Bronchial epithelial cell (primary cell): ENCODE data around the gene GARNL3. TPM values are rescaled to one million over a fixed set of nuclear protein-coding genes. Genes with fewer than 3 reads are reported as not detected.
A peak's percentile ranks its signal among the peaks of the same experiment; 100 is the strongest.

Experiments used
- DNase-seq: peaks from one replicate; pipeline ENCODE4 v3.0.0-alpha.2; 2010; ENCODE audit warnings: low read depth
- FAIRE-seq: peaks from 2 replicates; lab custom pipeline; 2011; peaks lifted over from hg19 to GRCh38; lab: Jason Lieb, UNC
- H3K27me3 ChIP-seq: 2 replicates; pipeline ENCODE4 v1.5.1; 2011; ENCODE audit warnings: low read length; ENCODE audit not compliant: control insufficient read depth, insufficient read depth
- H3K36me3 ChIP-seq: 2 replicates; pipeline ENCODE4 v1.5.1; 2011; ENCODE audit warnings: low read length; ENCODE audit not compliant: control insufficient read depth, insufficient read depth
- H3K4me3 ChIP-seq: 2 replicates; pipeline ENCODE4 v1.5.1; 2011; ENCODE audit warnings: mild to moderate bottlenecking, low read depth, low read length, control low read depth
- CTCF ChIP-seq: IDR thresholded peaks from 2 replicates; pipeline ENCODE4 v1.5.1; 2011; ENCODE audit warnings: mild to moderate bottlenecking, moderate library complexity, low read length, control low read depth, inconsistent platforms; ENCODE audit not compliant: insufficient read depth, severe bottlenecking
- total RNA-seq: library from RNA; depleted of rRNA; stranded (reverse); fragments of >200 nt; gene quantifications from 2 replicates; pipeline ENCODE4 v1.2.1, GENCODE V29; 2014

GARNL3 gene
- total RNA-seq, 1 donor from 2014 or later, result 2.4 TPM

- no peaks in the 10 kb centered on the region for H3K36me3 ChIP-seq
- no peak overlapping the region for H3K4me3 ChIP-seq
- TF ChIP-seq CTCF, result no peak
- FAIRE-seq, result no peak
- DNase-seq, result no peak
- H3K27me3 ChIP-seq, result peaks cover 2% of the 10 kb centered on the region
Measured at GRCh38 chr9:127218818-127219217, 45.8 kb upstream of the GARNL3 start.

GRCh38 chr9:127219520-127219919, 45.1 kb upstream of the GARNL3 start:
- H3K4me3 ChIP-seq, result no peak overlapping the region
- no peak for FAIRE-seq
- TF ChIP-seq CTCF, result no peak
- DNase-seq, result no peak
- H3K36me3 ChIP-seq, result no peaks in the 10 kb centered on the region
- peaks cover 6% of the 10 kb centered on the region for H3K27me3 ChIP-seq

GRCh38 chr9:127221695-127222094, 42.9 kb upstream of the GARNL3 start:
- FAIRE-seq (no peak), DNase-seq (no peak)
- no peak overlapping the region for H3K4me3 ChIP-seq
- H3K27me3 ChIP-seq, result peaks cover 6% of the 10 kb centered on the region
- TF ChIP-seq CTCF, result no peak
- no peaks in the 10 kb centered on the region for H3K36me3 ChIP-seq

- Histone ChIP-seq H3K36me3 (no peaks in the 10 kb centered on the region), H3K4me3 (no peak overlapping the region), H3K27me3 (peaks cover 6% of the 10 kb centered on the region)
- TF ChIP-seq CTCF, result no peak
- FAIRE-seq (peak; percentile 18), DNase-seq (no peak)
Measured at GRCh38 chr9:127222388-127223095, 42.0 kb upstream of the GARNL3 start.

GRCh38 chr9:127223266-127223665, 41.3 kb upstream of the GARNL3 start:
- TF ChIP-seq CTCF, result no peak
- Histone ChIP-seq H3K27me3 (peaks cover 6% of the 10 kb centered on the region), H3K4me3 (no peak overlapping the region), H3K36me3 (no peaks in the 10 kb centered on the region)
- no peak for FAIRE-seq
- DNase-seq, result no peak

- H3K27me3 ChIP-seq, result peaks cover 6% of the 10 kb centered on the region
- TF ChIP-seq CTCF, result no peak
- no peak for FAIRE-seq
- H3K36me3 ChIP-seq, result no peaks in the 10 kb centered on the region
- no peak for DNase-seq
- H3K4me3 ChIP-seq, result no peak overlapping the region
Measured at GRCh38 chr9:127223810-127224177, 40.8 kb upstream of the GARNL3 start.
